Tibial artery (tissue), 4 donors: Measurements from ENCODE around the gene SLC44A2.

Experiments
- DNase-seq, 2 donors: peaks; one replicate each; pipeline ENCODE4 v3.0.0-alpha.2; 2019
- H3K27ac ChIP-seq, 2 donors: fragments of 200-600 bp; sonication (generic) in 1 of 2; 1 replicate in 1 of 2; 2 replicates in 1 of 2; pipeline ENCODE4 v1.5.1; 2018 to 2019; ENCODE audit warnings: mild to moderate bottlenecking in 1 of 2
- H3K27me3 ChIP-seq, 2 donors: fragments of 200-600 bp; sonication (generic) in 1 of 2; one replicate each; pipeline versions ENCODE4 v1.5.1 to v1.6.0; 2016 to 2019
- H3K36me3 ChIP-seq, 3 donors: fragments of 200-600 bp; sonication (generic) in 2 of 3; one replicate each; pipeline ENCODE4 v1.5.1; 2016 to 2019; ENCODE audit warnings: mild to moderate bottlenecking in 2 of 3
- H3K4me1 ChIP-seq, 4 donors: fragments of 200-600 bp; sonication (generic) in 2 of 4; 1 replicate in 3 of 4; 2 replicates in 1 of 4; pipeline ENCODE4 v1.5.1; 2016 to 2019
- H3K4me3 ChIP-seq, 2 donors: fragments of 200-600 bp; sonication (generic) in 1 of 2; 1 replicate in 1 of 2; 2 replicates in 1 of 2; pipeline ENCODE4 v1.5.1; 2018 to 2019; ENCODE audit warnings: mild to moderate bottlenecking in 2 of 2
- H3K9me3 ChIP-seq, 3 donors: fragments of 200-600 bp; sonication (generic) in 1 of 3; one replicate each; pipeline ENCODE4 v1.5.1; 2016 to 2019
- intact Hi-C: fragments of 100-400 bp; cut with DNase I; formaldehyde crosslinking; loops from one replicate; pipeline ENCODE4 v1.15.0; 2023; ENCODE audit warnings: low total_unique reads
- TF ChIP-seq, protein P1 (sequence below), 2 experiments: fragments of 200-600 bp in 1 of 2; fragments of 450-650 bp in 1 of 2; IDR thresholded peaks; one replicate each; pipeline ENCODE4 v1.5.1; 2017 to 2019; ENCODE audit warnings: antibody characterized with exemption in 2 of 2, mild to moderate bottlenecking in 1 of 2, moderate library complexity in 1 of 2

SLC44A2 gene

DNA sequence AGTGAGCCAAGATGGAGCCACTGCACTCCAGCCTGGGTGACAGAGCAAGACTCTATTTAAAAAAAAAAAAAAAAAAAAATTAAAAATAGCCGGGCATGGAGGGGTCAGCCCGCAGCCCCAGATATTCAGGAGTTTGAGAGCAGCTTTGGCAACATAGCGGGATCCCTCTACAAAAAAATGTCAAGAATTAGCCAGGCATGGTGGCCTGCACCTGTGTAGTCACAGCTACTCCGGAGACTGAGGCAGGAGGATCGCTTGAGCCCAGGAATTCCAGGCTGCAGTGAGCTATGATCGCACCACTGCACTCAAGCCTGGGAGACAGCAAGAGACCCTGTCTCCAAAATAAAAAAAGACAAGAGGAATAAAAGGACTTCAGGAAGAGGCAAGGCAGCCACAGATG is 39.0 kb upstream of the SLC44A2 start:
- Histone ChIP-seq H3K36me3 (no peaks in the 10 kb centered on the region), H3K9me3 (no peaks in the 10 kb centered on the region), H3K27ac (no peak overlapping the region), H3K4me1 (peaks cover 0 to 2% (median under 1%) of the 10 kb centered on the region in 4 donors), H3K27me3 (peaks cover 0 to 41% of the 10 kb centered on the region in 2 donors), H3K4me3 (no peak overlapping the region)
- intact Hi-C loops, result no loop called here
- DNase-seq, result no peak
- TF ChIP-seq, protein P1, sequence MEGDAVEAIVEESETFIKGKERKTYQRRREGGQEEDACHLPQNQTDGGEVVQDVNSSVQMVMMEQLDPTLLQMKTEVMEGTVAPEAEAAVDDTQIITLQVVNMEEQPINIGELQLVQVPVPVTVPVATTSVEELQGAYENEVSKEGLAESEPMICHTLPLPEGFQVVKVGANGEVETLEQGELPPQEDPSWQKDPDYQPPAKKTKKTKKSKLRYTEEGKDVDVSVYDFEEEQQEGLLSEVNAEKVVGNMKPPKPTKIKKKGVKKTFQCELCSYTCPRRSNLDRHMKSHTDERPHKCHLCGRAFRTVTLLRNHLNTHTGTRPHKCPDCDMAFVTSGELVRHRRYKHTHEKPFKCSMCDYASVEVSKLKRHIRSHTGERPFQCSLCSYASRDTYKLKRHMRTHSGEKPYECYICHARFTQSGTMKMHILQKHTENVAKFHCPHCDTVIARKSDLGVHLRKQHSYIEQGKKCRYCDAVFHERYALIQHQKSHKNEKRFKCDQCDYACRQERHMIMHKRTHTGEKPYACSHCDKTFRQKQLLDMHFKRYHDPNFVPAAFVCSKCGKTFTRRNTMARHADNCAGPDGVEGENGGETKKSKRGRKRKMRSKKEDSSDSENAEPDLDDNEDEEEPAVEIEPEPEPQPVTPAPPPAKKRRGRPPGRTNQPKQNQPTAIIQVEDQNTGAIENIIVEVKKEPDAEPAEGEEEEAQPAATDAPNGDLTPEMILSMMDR (IDR thresholded peaks at IDR 0.05), result no peak

DNA sequence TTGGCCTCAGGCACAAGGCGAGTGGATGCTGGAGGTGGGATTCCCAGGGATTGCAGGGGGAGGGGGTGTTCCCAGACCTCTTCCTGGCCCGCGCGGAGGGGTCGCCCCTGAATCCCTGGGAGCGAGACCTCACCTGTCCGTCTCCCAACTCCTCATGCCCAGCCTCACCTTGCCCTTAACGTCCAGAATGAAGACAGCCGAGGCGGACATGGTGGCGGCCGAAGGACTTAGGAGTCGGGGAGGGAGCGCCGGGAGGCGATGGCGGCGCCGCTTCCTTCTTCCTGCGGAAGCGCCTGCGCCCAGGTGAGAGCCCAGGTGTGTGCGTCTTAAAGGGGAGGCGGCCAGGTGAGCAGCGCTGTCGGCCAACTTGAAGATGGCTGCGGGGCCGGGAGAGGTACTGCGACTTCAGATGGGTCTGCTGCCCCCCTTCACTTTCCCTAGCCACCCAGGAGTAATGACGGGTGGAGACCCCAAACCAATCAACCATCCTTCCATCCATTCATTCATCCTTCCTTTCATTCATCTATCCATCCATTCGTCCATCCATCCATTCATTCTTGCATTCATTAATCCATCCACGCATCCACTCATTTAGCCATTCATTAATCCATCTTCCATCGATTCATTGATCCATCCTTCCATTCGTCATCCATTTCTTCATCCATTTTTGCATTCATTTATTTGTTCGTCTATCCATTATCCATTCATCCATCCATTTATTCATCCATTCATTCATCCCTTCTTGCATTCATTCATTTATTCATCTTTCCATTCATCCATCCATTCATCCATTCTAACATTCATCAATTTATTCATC is 38.1 kb upstream of the SLC44A2 start, which contains the start of gene AP1M2:
Gene AP1M2 (minus strand): TSS at position 291 of the 817 bp plus-strand sequence. CDS start 81 bp downstream, at position 210.
- TF ChIP-seq, protein P1 (IDR thresholded peaks at IDR 0.05), result no peak
- Histone ChIP-seq H3K9me3 (no peaks in the 10 kb centered on the region), H3K27me3 (peaks cover 0 to 41% of the 10 kb centered on the region in 2 donors), H3K4me3 (no peak within 1 kb of the TSS), H3K4me1 (no peaks in the 10 kb centered on the region), H3K36me3 (no peaks in the 10 kb centered on the region), H3K27ac (no peak within 1 kb of the TSS)
- DNase-seq, result no peak
- intact Hi-C loops, result no loop called here

- TF ChIP-seq, protein P1 (IDR thresholded peaks at IDR 0.05), result no peak
- Histone ChIP-seq H3K4me3 (no peak overlapping the region), H3K36me3 (no peaks in the 10 kb centered on the region), H3K27ac (no peak overlapping the region), H3K9me3 (no peaks in the 10 kb centered on the region), H3K27me3 (peaks cover 0 to 41% of the 10 kb centered on the region in 2 donors), H3K4me1 (no peaks in the 10 kb centered on the region)
- DNase-seq, result no peak
- intact Hi-C loops, result no loop called here
These were observed 37.6 kb upstream of the SLC44A2 start for GRCh38 chr19:10587839-10588150.

DNA sequence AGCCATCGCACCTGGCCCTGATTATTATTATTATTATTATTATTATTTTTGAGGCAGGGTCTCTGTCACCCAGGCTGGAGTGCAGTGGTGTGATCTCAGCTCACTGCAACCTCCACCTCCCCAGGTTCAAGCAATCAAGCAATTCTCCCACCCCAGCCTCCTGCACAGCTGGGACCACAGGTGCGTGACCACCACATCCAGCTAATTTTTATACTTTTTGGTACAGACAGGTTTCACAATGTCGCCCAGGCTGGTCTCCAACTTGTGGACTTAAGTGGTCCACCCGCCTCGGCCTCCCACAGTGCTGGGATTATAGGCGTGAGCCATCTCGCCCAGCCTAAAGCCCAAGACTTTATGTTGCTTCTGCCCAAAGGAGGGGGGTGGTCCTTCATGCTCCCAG is 32.2 kb upstream of the SLC44A2 start:
- H3K27me3 ChIP-seq, result peaks cover 0 to 26% of the 10 kb centered on the region in 2 donors
- DNase-seq, result no peak
- no peak overlapping the region for H3K4me3 ChIP-seq
- no peaks in the 10 kb centered on the region for H3K36me3 ChIP-seq
- no peaks in the 10 kb centered on the region for H3K9me3 ChIP-seq
- intact Hi-C loops, result no loop called here
- TF ChIP-seq, protein P1 (IDR thresholded peaks at IDR 0.05), result no peak
- H3K27ac ChIP-seq, result peak overlapping the region in 1 of 2 donors; percentile 64
- peaks cover 0 to 12% (median 6%) of the 10 kb centered on the region in 4 donors for H3K4me1 ChIP-seq

- Histone ChIP-seq H3K36me3 (no peaks in the 10 kb centered on the region), H3K4me1 (peaks cover 0 to 12% (median 6%) of the 10 kb centered on the region in 4 donors), H3K4me3 (no peak overlapping the region), H3K27me3 (peaks cover 0 to 17% of the 10 kb centered on the region in 2 donors), H3K9me3 (no peaks in the 10 kb centered on the region), H3K27ac (peak overlapping the region in 1 of 2 donors; percentile 64)
- peak; percentile 38 to 76 for DNase-seq
- TF ChIP-seq, protein P1 (IDR thresholded peaks at IDR 0.05), result no peak
- intact Hi-C loops, result no loop called here
These were observed 31.3 kb upstream of the SLC44A2 start for GRCh38 chr19:10593820-10594637.
